GM18861 (cell line): ENCODE measurements around the gene TAF11L14.

ENCODE experiments used
- ATAC-seq: cut with Tn5 transposase; IDR thresholded peaks from one replicate; pipeline ENCODE4 v1.9.1; 2021; ENCODE audit not compliant: unreplicated experiment

Gene TAF11L14

DNA sequence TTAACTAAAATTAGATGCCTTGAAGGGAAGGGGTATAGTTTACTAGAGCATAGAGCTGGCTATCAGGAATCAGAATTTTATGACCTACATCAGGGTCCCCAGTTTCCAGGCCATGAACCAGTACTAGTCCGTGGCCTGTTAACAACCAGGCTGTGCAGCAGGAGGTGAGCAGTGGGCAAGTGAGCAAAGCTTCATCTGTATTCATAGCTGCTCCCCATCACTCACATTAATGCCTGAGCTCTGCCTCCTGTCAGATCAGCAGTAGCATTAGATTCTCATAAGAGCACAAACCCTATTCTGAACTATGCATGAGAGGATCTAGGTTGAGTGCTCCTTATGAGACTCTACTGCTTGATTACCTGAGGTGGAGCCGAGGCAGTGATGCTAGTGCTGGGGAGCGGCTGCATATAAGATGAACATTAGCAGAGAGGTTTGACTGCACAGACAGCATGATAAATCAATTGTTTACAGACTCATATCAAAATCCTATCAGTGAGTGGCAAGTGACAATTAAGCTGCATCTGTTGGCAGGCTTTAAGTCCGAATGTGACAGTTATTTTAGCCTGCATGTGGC is 44.6 kb downstream of the TAF11L14 start:
- no peak for ATAC-seq

GRCh38 chr5:17679597-17680203 is 45.4 kb downstream of the TAF11L14 start:
- ATAC-seq: no peak

- no peak for ATAC-seq
Observed at GRCh38 chr5:17680737-17681136, 46.5 kb downstream of the TAF11L14 start.
